DMS53 (cell line): ENCODE measurements around the gene GEMIN8.

Source experiments
- DNase-seq: peaks from one replicate; lab custom pipeline; 2025; lab: John Stamatoyannopoulos, UW

The GEMIN8 gene

GRCh38 chrX:14029425-14030173, at the start of gene GEMIN8:
GEMIN8 (minus strand) TSS chrX:14029892; CDS start chrX:14021478, 8,414 bp downstream.
- DNase-seq: peak; percentile 90

DNA sequence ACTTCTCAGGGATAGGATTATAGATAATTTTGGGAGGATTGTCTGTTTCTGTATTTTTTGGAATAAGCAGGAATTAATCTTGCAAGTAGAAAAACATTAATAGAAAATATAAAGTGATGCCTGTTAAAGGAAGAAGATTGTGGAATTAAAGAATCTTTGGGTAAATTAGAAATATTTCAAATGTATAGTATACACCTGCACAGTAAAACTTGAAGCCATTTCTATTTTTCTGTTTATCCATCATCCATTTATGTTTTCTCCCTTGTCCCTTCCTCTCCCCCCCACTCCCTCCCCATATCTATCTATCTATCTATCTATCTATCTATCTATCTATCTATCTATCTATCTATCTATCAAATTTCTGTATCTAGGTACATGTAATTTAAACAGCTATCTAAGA, 46.9 kb upstream of the GEMIN8 start:
- no peak for DNase-seq

GRCh38 chrX:14073556-14073955, 43.9 kb upstream of the GEMIN8 start:
- no peak for DNase-seq

DNA sequence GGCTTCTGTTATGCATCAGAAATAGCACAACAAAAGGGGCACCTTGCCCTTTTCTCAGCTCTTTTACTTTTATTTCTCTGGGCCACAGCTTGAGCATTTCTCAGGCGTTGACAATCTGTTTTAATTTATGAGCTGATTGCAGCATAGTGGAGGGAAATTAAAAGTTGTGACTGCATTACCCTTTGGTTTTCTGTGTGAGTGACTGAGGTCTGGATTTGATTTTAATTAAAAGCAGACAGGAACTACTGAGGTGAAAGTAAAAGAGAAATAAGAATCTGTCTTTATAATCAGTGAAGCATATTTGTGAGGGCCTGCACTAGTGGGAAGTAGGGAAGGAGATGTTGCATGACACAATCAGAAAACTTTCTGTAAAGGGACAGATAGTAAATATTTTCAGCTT, 43.4 kb upstream of the GEMIN8 start:
- DNase-seq: no peak

GRCh38 chrX:14065800-14066199, 36.1 kb upstream of the GEMIN8 start:
- DNase-seq: no peak

DNA sequence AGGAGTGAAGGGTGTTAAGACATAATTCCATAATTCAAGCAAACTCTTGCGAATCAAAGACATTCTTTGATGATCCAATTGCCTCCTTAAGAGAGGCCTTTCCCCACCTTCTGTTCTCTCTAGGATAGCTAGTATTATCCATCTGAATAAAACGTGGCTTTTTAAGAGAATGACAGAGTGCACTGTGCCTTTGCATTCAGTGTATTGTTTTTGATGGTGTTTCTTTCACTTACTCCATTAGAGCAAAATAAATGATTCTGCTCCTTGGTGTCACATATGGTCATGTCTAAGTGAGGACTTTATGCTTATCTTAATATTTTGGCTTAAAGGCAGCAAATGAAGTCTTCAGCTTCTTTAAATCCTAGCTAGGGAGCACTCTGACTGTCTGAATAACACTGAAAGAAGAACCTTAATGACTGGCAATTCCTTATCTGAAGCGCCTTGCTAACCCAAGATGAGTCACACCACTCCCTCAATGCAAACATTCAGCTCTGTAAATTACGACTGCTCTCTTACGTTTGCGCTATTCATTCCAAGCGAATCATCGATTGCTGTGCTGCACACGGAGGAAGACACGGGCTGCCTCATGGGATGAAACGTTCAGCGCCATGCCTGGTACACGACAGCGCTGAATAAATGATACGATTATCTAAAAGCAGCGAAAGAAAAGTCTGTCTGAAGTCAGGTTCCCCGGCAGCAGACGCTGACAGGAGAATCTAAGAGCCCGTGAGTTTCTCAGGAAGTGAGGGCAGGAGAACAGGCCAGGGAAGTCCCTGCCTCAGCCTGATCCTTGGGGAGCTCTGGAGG, 35.1 kb upstream of the GEMIN8 start:
- peak; percentile 60 for DNase-seq

GRCh38 chrX:14062524-14062923, 32.8 kb upstream of the GEMIN8 start:
- DNase-seq: no peak

- no peak for DNase-seq
These were observed 26.5 kb upstream of the GEMIN8 start for GRCh38 chrX:14056206-14056605.

DNA sequence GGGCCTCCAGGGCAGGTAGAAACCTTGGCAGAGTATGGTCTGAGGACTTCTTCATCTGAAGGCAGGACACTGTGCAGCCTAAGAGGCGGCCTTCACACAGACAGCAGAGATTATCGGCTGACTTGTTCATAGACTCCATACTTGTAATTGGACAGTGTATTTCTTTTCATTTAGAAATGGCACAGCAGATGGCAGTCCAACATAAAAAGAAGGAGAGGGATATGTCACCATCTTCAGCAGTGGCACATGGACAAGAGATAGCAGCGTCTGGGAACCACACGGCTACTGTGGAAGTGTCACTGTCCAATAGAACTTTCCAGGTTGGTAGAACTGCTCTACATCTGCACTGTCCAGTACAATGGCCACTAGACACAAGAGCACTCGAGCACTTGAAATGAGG, 21.7 kb upstream of the GEMIN8 start:
- DNase-seq: peak; percentile 29

- DNase-seq: no peak
These were observed 21.0 kb upstream of the GEMIN8 start for GRCh38 chrX:14050709-14051108.

DNA sequence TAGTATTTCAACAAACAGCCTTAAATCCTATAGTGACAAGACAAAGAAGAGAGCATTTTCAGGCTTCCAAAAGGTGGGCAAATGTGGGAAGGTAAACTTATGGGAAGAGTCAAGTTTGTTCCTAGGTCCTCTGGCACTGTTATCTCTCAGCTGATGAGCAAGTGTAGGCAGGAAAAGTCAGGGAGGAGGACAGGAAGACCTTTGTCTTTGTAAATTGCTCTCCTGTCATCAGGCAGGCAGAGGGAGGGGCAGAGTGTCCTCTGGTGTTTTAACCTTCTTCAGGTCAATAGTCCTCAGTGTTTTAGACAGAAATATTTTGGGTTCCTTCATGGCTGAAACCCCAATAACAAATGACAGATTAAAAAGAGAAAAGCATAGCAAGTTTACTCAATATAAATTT, 13.5 kb upstream of the GEMIN8 start:
- DNase-seq: no peak

- DNase-seq: peak; percentile 60
These were observed 9.7 kb upstream of the GEMIN8 start for GRCh38 chrX:14039344-14039743.

DNA sequence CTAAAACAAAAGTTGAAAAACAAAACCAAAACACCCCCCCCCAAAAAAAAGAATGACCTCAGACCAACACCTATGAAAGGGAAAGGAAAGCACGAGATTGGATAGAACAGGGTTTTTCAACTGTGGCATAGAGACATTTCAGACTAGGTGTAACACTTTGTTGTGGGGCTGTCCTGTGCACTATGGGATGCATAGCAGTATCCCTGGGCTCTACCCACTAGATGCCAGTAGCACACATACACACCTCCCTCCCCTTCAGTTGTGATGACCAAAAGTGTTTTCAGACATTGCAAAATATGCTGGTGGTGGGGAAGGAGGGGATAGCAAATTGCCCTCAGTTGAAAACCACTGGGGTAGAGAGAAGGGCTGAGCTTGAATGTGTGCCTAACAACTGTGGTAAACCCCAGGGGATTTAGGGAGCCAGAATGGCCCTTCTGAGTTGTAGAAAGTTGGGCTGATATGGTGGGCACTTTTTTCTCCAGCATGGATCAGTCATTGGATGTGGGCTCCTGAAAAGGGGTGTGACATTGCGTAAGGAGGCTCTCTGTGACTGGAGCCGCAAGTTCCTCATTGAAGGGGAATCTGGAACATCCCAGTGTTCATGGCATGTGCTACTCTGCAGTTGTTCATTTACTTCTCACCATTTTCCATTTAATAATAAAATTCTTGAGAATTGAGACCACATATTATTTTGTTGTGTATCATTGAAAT, 8.8 kb upstream of the GEMIN8 start:
- DNase-seq: no peak

DNA sequence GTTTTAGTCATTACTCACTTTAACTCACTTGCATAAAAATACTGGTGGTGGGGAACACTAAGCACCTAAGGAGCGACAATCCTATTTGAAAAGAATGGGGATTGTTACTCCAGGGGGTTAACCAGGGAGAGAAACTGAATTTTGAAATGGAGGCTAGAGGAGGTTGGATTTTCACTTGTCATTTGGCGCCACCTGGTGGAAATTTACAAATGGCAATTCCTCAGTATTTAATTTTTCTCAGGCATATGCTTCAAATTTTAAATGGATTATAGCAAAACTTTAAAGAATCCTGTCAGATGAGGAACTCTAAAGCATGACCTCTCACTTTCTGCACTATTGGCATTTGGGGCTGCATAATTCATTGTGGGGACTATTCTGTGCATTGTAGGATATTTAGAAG, 2.7 kb upstream of the GEMIN8 start:
- DNase-seq: peak; percentile 58

- peak; percentile 8 for DNase-seq
These were observed 460 bp upstream of the GEMIN8 start for GRCh38 chrX:14030174-14030530.

DNA sequence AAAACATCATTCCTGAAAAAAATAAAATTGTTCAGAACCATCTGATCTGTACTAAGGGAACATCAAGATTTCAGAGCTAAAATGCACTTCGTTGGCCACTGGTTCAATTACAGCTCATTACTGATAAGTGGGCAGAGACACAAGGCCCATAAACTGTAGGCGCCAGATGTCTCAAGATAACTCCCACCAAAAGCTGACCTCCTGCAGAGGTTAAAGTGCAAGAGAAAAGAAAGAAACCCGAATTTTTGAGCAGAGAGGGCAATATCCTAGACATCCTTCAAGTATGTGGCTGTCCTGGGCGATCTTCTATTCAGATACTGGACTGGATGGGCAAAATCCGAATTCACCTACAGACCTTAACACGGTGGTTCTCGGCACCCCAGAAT, 660 bp downstream of the GEMIN8 start:
- no peak for DNase-seq

GRCh38 chrX:14028473-14028872, 1.2 kb downstream of the GEMIN8 start:
- DNase-seq: no peak

GRCh38 chrX:14027511-14028019, 2.1 kb downstream of the GEMIN8 start:
- DNase-seq: no peak

GRCh38 chrX:14027036-14027435, 2.7 kb downstream of the GEMIN8 start:
- no peak for DNase-seq

DNA sequence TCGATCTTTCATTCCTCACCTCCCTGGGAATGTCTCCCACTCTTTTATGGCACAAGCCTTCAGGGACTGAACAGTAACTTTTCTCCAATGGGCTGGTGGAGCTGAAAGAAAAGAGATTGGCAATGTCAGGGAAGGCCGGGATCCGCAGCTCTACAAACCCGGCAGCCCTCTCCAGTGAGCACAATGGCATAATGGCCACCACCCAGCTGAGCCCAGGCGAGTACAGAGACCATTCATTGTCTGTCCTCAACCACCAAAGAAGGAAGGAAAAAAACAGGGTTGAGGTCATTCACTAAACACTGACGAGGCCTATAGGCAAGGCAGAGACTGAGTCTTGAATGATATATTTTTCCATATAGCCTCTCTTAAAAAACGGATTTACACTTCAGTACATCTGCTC, 3.6 kb downstream of the GEMIN8 start:
- DNase-seq: no peak

DNA sequence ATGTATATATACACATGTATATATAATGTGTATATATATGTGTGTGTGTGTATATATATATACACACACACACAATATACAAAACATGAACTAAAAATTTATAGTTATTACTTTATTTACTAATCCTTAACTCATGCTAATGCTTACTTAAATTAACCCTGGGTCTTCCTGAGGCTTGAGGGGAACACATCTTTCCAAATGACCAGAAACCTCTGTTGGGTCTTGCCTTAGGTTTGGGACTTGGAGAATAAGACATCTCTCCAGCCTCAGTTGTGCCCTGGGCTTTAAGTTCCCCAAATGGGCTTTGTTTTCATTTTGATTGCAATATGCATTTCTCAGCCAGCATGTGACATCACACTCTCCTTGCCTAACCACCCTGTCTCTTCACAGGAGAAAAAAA, 7.7 kb downstream of the GEMIN8 start:
- DNase-seq: no peak

DNA sequence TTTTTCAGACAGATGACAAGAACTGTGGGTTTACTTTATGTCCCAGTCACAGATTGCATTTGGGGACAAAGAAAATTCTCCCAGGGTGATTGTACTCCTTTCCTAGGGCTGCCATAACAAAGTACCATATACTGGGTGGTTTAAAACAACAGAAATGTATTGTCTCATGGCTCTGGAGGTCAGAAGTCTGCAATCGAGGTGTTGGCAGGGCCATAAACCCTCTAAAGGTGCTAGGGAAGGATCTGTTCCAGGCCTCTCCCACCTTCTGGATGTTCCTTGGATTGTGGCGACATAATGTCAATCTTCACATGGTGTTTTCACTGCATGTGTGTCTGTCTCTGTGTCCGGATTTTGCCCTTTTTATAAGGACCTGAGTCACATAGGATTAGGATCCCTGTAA, 12.3 kb downstream of the GEMIN8 start:
- no peak for DNase-seq

DNA sequence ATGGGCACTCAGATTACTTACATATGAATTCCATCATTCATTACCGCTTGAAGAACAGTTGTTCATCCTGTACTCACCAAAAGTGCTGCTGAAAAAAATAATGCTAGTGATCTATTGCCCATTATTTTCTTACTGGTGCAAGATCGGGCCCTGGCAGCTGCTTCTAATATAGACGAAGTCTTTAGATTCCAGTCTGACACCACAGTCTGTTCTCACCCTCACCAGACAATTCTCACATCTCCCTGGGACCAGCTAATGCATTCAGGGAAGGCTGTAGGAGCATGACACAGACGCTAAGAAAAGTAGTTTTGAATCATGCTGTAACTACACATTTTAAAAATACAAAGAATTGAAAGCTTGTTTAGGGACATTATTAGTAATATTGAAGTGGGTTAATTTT, 13.8 kb downstream of the GEMIN8 start:
- DNase-seq: no peak
